SKM-1 (cell line): ENCODE data around the gene TRIM7.

Experiments used
- DNase-seq: peaks from one replicate; lab custom pipeline; 2025; ENCODE audit not compliant: unreplicated experiment; lab: John Stamatoyannopoulos, UW

The TRIM7 gene

DNA sequence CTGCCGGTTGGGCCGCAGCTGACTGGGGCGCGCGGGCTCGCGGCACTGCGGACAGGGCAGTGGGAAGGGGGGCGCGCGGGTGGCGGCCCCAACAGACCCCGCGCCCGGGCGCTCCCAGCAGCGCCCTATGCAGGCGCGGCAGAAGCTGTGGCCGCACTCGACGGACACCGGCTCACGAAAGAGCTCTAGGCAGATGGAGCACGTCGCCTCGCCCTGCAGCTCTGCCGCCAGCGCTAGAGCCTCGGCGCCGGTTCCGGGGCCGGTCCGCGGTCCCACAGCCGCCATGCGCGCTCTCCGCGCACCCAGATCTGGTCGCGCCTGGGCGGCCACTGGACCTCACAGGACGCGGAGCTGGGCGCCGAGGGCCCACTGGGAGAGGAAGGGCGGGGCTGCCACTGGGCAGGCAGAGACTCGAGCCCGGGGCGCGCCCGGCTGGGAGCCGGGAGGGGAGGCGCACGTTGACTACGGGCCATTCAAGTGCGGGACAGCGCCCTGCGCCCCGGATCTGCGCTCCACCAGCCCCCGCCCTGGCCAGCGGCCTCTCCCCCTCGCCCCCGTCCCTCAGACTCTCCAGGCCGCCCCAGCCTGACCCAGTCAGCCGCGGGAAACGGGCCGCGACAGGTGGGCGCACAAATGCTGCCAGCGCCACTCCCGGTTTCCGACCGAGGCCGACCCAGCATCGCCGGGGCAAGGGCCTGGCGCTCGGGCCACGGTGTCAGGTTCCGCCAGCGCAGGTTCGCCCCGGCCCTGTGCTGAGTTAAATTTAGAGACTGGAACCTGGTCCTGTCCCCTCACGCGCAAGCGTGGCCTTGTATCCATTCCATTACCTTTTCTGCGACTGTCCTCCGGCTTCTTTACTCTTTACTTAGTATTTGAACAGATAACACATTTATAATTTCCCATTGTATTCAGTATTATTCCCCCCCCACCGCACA is at the start of gene TRIM7:
Gene TRIM7, minus strand, starts transcription at position 371 of the 935 bp plus-strand sequence. Its CDS starts 86 bp downstream, at position 285.
- no peak for DNase-seq

DNA sequence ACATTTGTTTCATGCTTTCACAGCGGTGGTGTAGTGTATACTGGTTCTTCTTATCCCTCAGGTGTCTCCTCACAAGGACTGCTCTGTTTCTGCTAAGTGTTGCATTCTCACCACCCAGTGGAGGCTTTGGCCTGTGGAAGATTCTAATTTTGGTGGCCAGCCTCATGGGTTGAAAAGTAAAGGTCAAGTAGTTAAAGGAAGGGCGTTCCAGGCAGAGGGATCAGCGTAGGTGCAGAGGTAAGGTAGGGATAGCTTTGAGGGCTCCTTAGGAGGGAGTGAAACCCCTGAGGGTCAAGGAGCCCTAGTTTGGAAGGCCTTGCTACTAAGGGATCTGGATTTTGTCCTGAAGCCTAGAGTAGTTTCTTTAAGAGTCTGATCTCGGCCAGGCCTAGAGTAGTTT is 43.3 kb upstream of the TRIM7 start:
- no peak for DNase-seq

DNA sequence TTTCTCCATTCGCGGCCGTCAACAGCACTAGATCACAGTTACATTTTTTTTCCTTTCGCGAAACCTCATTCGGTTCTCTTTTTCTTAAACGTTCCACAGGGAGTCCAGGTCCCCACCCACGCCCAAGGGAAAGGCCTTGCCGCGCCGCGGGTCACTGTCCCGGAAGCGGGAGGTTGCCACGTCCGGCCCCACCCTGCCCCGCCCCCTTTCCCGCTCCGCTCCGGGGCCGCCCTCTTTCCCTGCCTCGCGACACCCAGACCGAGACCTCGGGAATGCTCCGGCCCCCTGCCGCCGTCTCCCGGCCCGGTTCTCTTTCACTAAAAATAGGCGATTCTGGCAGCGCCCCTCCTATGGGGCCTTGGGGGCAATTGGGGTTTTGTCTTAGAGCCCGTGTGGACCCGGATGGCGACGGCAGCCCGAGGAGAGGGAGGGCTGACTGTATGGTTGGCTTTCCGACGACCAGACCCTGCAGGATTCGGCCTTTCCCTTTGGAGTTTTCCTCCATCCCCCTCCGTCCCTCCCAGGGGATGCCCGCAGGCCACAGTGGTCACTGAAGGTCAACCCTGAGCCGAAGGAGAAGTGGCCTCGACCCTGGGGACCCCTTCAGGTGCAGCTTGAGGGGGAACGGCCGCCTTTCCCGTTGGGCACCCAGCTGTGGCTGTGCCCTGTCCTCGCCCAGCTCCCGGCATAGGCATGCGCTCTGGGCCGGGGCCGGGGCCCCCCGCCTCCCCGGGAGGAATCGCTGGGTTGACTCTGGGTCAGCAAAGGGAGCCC is 41.5 kb upstream of the TRIM7 start:
- DNase-seq = no peak

DNA sequence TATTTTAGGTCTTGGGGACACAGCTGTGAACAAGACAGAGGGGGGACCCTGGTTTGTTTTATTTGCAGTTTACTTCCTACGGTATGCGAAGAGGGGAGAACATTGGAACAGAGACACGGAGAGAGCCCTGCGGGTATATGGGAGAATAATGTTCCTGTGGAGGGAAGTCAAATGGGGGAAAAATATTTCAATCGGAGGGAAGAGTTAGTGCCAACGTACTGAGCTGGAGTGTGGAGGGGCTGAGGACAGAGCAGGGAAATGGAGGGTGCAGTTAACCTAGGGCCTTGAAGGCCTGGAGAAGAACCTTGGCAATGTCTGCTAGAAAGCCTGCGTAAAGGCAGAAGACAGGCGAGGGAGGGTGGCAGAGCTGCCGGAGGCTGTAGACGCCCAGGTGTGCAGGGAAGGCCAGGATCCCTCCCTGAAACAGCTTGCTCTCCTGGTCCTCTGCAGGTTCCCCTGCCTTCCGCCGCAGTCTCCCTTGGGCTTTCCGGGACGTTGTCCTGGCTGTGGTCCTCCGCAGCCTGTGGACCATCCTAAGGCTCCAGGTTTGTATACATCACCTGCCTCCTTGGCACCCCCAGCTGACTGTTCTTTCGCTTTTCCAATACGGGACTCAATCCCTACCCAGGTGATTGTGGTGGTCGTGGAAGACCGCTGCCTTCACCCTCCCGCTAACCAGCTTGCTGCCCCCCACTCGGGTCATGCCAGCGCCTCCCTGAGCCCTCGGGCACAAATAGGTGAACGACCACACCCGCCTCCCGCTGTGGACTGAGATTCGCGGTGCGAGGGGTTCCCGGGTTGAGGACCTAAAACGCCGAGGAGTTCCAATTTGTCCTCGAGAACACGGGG is 40.7 kb upstream of the TRIM7 start:
- DNase-seq = no peak

DNA sequence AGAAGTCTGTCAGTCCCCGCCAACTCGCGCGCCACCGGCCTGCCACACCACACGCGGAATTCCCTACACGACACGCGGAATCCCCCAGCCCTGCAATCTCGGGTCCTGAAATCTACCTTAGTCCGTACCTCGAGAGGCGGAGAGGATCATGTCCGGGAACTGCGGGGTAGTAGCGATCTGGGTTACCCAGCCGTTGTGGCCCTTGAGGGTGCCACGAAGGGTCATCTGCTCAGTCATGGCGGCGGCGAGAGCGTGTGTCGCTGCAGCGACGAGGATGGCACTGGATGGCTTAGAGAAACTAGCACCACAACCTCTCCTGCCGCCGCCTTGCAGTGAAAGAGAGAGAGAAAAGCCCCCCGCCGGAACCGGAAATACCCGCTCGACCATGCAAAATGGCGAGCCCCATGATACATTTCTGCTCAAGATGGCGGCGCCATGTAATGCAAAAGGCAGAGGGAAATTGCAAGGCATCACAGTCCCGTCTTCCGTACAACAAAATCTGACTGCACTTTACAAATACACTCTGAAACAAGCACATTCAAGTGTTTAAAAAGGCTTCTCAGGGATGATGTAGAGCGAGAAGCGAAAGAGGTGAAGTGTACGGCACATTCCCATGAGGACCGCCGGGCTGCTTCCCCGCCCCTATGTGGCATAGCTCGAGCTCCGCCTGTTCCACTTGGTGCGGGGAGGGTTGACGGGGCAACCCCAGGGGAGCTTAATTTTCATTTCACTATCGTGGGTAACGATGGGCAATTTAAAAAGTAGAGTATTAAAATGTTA is 38.8 kb upstream of the TRIM7 start, which contains the start of gene RACK1:
Gene RACK1, minus strand, starts transcription at position 343 of the 780 bp plus-strand sequence. Its CDS starts 106 bp downstream, at position 237.
- DNase-seq = no peak

DNA sequence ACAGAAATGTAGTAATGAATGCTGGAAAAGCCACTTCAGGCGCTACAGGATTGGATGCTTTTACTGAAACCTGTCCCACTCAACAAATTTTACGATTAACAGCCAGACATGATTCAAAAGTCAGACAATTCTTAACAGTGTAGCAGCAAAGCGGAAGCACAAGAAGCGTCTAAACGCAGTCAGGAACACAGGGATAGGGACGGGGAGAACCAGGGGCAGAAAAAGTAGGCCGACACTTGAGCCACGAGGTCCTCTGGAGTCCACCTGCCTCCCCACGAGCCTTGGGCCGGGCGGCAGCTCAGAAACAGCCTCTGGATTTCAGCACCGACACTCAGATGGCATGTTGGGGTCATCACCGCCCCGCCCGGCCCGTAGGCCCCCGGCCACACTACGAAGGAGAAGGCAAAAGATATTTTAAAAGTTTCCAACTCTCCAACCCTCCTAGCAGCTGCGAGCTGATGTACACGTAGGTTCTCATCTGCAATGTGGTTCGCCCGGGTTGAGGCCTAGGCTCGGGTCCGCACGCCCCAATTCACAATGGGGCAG is 38.1 kb upstream of the TRIM7 start:
- DNase-seq = no peak

DNA sequence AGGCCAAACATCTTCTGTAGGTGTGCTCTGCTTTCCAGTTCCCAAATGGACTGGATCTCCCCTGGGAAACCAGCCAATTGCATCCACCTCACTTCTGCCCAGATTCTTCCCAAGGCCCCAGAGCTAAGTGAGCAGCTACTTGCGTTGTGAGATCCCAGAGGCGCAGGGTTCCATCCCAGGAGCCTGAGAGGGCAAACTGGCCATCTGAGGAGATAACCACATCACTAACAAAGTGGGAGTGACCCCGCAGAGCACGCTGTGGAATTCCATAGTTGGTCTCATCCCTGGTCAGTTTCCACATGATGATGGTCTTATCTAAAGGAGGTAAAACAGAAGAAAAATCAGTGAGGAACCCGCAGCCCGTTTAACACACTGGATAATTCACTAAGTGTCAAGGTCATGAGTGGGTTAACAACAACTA is 37.0 kb upstream of the TRIM7 start:
- DNase-seq = no peak

DNA sequence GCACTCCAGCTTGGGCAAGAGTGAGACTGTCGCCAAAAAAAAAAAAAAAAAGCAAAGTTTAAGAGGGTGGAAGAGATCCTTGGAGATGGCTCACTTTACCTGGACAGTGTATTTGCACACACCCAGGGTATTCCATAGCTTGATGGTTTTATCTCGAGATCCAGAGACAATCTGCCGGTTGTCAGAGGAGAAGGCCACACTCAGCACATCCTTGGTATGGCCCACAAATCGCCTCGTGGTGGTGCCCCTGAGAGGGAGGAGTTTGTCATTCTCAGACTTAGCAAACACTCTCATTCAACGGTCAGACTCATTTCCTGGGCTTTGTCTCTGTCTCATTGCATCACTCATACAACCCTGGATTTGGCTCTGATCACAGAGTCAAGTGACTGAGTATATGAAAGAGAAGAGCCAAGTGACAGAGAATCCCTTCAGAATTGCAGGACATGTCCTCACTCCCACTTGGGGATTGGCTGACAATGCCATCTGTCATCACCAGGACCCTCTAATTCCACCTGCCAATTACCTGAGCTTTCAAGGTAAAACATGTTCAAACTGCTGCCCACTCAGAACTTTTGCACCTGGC is 36.5 kb upstream of the TRIM7 start:
- no peak for DNase-seq

DNA sequence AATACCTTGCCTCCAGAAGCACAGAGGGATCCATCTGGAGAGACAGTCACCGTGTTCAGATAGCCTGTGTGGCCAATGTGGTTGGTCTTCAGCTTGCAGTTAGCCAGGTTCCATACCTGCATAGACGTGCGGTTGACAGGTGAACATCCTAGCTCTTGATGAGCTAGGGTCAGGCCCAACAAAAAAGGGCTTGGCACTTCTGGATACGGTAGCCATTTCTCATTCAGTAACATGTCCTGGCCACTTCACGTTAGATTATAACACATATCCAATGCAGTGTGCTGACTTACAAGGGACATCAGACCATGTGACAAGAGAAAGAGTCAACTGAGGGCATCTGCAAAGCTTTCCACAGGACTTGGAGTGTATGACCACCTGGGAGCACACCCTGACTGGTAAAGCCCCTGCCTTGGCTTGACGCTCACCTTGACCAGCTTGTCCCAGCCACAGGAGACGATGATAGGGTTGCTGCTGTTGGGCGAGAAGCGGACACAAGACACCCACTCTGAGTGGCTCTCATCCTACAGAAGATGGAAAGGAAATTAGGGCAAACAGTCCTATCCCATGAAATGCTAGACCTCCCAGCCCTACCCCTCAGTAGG is 34.2 kb upstream of the TRIM7 start:
- no peak for DNase-seq

DNA sequence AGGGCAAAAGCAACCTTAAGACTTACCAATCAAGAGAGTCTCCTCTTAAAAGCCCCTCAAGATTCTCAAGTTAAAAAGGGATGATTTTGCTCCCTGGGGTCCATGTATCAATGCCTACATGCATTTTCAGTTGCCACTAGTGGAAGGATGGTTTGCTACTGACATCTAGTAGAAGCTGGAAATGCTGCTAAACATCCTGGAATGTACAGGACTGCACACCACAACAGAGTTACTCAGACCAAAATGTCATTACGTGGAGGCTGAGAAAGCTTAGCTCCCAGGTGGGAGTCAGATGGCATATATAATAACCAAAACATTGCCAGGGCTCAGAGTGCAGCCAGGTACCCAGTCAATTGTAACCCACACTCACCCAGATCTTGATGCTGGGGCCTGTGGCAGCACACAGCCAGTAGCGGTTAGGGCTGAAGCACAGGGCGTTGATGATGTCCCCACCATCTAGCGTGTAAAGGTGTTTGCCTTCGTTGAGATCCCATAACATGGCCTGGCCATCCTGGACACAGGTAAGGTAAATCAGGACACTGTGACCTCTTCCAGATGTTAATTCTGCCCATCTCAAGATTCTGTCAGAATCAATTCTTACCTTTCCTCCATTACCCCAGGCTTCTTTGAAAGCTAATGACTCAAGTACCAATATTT is 32.9 kb upstream of the TRIM7 start:
- DNase-seq = no peak

DNA sequence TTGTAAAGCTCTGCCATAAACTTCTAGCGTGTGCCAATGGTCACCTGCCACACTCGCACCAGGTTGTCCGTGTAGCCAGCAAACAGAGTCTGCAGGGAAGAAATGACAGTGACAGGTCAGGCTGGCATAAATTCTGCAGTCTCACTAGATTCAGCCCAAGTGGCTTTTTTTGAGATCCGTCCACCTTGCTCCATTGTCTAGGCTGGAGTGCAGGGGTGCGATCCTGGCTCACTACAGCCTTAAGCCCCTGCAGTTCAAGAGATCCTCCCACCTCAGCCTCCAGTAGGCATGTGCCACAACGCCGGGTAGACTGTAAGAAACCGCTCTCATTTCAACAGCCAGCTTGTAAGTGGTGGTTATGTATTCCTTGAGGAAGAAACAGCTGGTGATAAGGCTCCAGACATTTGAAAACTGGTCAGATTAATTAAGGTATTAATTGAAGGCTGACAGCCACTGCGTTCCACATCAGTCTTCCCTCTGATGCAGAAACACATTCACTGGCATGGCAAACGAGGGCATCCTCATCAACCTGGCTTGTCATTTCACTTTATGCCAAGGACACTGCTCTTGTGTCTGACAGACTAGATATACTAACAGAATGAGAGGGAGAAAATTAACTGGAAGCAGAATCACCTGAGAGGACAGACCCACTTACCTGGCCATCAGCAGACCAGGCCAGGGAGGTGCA is 32.1 kb upstream of the TRIM7 start:
- no peak for DNase-seq

DNA sequence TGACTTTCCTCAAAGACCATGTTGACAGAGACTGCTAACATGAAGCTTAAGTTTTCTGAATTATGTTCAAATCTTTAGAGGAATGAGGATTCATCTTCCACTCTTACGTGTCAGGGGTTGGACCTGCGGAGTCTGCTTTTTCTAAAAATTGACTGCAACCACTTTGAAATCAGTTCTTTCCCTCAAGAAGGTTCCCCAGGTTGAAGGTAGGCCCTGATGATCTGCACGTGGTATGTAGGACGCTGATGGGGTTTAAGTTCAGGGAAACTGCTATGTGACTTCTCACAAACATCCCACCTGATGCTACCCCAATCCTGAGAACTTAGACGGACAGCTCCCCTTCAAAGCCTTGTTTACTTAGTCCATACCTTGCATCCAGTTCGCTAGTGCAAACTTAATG is 31.5 kb upstream of the TRIM7 start:
- no peak for DNase-seq

DNA sequence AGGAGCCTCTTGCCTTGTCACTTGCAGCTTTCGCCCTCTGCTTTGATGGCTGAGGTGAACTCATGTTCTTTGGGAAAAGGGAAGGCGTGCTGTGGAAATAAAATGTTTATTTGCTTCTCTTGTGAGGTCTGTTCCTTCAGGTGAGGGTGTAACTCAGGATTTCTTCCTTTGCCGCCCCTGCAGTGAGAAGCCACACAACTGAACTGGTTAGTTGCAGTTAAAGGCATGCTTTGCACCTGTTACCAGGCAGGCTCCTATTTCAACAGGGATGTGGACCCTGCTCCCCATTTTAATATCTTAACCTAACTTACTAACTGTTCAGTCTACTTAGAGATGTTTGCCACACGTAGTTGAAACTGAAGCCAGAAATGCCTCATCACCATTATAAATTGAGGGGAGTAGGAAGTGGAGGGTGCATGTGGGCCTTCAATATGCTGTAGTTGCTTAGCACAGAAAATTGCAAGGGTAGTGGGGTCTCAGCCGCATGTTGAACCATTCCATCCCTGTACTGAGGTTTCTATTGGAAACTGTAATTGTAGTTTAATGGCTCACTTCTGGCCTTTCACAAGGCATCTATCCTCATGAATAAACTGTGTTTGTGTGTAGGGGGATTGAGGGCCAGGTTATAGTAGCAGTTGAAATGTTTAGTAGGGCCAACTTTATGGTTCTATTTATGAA is 30.8 kb upstream of the TRIM7 start:
- DNase-seq = no peak

DNA sequence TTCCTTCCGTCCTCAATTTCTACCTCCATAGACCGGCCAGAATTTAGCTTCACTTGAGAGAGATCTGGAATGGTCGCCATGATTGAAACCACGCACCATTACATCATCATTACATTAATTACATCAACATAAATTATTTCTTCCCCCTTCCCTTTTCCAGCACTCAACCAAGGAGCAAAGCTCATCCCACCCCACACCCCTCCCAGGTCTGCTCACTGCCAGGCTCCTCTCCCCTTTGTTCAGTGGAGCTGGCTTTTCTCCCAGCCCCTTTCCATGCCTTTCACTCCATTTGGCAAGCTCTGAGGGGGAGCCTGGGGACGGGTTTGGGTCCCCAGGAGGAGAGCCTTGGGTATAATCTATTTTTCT is 30.3 kb upstream of the TRIM7 start:
- no peak for DNase-seq

DNA sequence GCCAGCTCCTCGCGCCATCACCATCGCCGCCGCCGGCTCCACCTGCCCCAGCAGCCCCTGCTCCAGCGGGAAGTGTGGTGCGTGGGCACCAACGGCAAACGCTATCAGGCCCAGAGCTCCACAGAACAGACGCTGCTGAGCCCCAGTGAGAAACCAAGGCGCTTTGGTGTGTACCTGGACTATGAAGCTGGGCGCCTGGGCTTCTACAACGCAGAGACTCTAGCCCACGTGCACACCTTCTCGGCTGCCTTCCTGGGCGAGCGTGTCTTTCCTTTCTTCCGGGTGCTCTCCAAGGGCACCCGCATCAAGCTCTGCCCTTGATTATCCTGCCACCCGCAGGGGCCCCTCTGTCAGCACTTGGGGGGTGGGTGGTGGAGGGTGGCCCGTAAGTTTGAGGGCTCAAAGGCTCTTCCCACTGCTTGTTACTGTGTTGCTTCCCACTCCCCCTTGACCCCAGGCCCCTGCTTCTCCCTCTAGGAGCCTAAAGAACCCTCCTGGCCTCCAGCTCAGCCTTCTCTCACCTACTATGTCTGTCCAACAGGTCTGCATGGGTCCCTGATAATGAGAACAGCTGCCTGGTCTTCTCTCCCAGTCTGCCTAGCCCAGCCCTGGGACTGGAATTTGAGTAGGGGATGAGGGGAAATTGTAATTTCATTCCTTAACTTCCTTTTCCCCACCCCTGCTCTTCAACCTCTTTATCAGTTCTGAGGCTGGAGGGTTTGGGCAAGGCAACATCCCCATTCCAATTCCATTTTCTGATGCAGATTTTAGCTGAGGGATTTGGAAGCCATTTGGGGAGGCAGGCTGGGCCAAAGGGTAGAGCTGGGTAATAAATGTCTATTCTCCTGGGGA is 29.7 kb upstream of the TRIM7 start:
- no peak for DNase-seq

DNA sequence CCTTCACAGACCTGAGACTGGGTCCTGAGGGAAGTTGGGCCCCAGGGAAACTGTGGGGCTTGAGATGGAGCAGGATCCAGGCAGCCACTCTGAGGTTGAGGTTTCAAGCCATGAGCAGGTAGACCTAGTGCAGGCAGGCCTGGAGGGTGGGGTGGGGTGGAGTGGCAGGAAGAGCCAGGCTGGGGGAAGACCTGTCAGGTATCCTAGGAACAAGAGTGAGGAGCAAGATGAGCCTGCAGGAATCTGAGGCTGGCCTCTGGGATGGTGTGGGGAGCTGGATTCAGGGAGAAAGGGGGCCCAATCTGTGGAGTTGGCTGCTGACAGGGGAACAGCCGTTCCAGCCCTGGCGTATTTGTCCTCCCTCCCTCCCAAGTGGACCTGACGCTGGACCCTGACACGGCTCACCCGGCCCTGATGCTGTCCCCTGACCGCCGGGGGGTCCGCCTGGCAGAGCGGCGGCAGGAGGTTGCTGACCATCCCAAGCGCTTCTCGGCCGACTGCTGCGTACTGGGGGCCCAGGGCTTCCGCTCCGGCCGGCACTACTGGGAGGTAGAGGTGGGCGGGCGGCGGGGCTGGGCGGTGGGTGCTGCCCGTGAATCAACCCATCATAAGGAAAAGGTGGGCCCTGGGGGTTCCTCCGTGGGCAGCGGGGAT is 28.9 kb upstream of the TRIM7 start:
- DNase-seq = no peak
